ENCODE results near the gene IP6K2.

- TF ChIP-seq CTCF (IDR thresholded peaks at IDR 0.05) (no peak), ZFX (IDR thresholded peaks at IDR 0.05; ENCODE audit: borderline replicate concordance) (no peak)
Measured at GRCh38 chr3:48694610-48695392, 22.2 kb downstream of the IP6K2 start.

All from 22Rv1 (cell line).